Activated CD4-positive, alpha-beta T cell treated with anti-CD3 and anti-CD28 coated beads, Interleukin-2, amount 50 U/mL, for 1 hour (primary cell): ENCODE results near the gene POMC.
"Not testable (repeated sequence)": the region's sequence is repeated elsewhere in the genome, so short reads cannot be mapped to it uniquely, and the experiment has no call there.

Source experiments
- DNase-seq: peaks from one replicate; pipeline ENCODE4 v3.0.0-alpha.2; 2020

Gene POMC

DNA sequence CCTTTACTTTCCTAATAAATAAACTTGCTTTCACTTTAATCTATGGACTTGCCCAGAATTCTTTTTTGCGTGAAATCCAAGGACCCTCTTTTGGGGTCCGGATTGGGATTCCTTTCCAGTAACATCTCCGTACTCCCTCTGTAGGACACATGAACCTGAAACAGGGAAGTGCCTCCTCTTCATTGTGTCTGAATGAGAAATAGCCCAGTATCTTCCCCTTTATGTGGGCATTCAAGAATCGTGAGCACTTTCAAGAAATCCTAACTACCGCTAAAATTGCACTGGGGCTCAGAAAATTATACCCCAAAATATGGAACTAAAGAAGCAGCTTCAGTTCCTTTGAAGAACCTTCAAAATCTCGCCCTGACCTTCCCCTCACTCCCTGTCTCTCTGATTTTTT is 7.8 kb upstream of the POMC start:
- DNase-seq, result no peak

DNA sequence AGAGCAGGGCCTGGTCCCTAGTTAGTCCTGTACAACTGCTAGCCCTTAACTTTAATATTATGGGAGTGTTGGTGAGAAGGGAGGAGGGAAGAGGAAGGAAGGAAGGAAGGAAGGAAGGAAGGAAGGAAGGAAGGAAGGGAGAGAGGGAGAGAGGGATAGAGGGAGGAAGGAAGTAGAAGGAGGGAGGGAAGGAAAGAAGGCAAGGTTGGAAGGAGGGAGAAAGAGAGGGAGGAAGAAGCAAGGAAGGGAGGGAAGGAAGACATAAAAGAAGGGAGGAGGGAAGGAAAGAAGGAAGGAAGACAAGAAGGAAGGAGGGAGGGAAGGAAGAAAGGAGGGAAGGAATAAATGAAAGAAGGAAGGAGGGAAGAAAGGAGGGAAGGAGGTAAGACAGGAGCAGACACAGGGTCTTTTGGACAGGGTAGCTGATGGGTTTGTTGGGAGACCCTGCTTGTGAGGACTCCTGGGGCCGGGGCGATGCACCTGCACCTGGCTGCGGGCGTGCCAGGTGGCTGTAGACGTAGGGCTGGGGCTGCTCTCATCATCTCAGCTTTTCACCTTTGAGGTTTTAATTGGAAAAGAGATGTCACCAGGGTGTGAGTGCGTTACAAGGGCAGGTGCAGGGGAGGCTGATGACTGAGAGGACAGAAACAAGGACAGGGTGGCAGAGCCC is 5.9 kb upstream of the POMC start:
- DNase-seq, result no peak

DNA sequence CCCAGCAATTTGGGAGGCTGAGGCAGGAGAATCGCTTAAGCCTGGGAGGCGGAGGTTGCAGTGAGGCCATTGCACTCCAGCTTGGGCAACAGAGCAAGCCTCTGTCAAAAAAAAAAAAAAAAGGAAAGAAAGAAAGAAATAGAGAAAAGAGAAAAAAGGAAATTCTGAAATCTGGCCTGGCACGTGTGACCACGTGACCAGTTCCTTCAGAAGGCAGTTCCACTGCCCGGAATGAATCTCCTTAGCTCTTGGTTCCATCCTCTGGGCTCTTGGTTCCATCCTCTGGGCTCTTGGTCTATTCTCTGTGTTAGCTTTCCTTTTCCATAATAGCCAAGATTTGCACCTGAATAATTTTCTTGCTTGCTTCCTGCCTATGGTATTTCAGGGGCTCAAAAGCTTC is 5.3 kb upstream of the POMC start:
- DNase-seq, result no peak

DNA sequence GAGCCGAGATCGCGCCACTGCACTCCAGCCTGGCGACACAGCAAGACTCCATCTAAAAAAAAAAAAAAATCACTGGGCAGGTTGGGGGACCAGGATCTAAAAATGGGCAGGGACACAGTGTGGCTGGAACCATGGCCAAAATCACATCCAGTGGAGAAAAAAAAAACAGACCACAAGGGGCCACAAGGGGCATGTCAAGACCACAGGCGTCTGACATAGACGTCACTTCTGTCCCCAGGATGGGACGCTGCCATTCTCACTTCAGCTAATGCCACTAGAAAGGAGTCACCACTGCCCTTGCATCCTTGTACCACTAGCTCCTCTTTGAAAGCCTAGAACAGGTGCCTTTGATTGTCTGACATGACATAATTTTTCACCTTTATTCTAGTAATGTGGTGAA is 2.5 kb upstream of the POMC start:
- no peak for DNase-seq

DNA sequence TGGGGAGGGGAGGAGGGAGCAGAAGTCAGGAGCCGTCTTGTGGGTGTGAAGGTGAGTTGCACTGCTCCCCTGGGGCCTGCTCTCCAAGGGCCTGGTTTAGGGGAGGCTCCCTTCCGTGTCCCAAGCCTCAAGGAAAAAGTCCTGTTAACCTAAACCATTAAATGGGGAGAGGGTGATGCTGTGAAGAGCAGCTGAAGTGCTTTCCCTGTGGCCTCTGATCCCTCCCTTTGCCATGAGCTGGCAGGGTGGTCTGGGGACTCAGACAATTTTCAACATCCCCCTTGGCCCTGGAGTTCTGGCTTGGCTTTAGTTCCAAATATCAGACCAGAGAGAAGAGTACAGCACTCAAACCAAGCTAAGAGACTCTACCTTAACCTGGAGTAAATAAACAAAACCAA is 692 bp upstream of the POMC start:
- DNase-seq, result no peak

DNA sequence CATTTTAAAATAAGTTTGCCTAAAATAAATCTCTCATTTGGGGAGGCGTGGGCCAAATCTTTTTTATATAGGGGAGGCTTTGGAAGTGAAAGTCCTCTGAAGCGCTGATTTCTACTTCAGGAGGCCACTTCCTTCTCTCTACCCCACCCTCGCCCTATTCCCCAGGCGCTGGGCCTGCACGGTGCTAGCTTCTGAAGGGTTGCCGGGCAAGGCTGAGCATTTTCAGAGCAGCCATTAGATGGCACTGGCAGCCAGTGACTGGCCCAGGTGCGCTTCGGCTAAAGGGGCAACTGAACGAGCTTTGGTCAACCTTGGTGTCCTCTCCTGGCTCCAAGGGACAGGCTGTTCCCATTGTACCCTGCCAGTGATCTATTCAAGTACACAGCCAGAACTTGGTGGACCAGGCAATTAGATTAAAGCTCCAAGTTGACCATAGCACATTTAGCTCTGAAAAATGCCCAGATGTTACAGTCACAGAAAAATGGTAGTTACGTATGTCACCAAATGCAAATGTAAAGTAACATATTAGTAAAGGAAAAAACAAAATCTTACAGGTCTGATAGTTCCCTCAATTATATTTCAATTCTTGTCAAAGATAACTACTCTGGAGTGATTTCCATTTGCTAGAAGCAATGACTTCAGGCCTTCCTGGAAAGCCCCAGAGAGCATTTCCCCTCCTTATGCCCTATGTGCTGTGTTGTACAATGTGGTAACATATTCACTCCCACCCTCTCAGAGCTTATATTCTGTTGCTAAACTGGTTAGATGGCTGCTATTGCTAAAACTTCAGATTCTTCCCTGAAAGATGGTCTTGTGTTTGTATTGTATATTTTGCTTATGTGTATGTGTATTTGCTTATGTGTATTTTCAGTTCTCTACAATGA is 2.1 kb downstream of the POMC start:
- peak; percentile 26 for DNase-seq

DNA sequence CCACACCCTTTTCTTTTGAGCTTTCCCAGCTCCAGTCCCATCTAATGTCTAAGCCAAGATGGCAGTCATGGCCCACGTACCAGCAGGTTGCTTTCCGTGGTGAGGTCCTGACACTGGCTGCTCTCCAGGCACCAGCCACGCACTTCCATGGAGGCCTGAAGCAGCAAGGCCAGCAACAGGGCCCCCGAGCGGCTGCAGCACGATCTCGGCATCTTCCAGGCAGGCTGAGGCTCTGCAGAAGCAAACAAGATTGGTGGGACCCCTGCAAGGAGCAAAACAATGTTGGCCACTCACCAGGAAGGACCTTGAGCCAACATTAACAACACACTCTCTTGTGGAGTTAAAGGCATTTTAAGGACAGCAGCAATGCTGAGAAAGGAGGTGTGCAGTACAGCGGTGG is 3.8 kb downstream of the POMC start:
- DNase-seq, result no peak

DNA sequence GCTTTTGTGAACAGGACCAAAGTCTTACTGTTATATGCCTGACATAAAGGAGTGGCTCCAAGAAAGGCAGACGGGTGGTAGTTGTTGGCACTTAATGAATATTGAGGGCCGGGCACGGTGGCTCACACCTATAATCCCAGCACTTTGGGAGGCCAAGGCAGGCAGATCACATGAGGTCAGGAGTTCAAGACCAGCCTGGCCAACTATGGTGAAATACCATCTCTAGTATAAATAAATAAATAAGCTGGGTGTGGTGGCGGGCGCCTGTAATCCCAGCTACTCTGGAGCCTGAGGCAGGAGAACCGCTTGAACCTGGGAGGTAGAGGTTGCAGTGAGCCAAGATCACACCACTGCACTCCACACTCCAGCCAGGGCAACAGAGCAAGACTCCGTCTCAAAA is 6.3 kb downstream of the POMC start:
- not testable (repeated sequence) for DNase-seq

DNA sequence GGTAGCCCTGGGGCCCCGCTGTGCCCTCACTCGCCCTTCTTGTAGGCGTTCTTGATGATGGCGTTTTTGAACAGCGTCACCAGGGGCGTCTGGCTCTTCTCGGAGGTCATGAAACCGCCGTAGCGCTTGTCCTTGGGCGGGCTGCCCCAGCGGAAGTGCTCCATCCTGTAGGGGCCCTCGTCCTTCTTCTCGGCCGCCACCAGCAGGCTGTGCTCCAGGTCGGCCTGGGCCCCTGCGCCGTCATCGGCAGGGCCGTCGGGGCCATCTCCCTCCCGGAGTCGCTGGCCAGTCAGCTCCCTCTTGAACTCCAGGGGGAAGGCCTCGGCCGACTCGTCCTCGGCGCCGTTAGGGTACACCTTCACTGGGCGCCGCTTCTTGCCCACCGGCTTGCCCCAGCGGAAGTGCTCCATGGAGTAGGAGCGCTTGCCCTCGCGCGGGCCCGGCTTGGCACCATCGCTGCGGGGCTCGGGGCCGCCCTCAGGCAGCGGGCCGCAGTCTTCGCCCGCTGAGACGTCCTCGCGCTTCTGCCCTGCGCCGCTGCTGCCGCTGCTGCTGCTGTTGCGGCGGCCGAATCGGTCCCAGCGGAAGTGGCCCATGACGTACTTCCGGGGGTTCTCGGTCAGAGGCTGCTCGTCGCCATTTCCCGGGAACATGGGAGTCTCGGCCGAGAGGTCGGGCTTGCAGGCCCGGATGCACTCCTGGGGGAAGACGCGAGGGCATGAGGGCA is 7.2 kb downstream of the POMC start:
- peak; percentile 53 for DNase-seq

DNA sequence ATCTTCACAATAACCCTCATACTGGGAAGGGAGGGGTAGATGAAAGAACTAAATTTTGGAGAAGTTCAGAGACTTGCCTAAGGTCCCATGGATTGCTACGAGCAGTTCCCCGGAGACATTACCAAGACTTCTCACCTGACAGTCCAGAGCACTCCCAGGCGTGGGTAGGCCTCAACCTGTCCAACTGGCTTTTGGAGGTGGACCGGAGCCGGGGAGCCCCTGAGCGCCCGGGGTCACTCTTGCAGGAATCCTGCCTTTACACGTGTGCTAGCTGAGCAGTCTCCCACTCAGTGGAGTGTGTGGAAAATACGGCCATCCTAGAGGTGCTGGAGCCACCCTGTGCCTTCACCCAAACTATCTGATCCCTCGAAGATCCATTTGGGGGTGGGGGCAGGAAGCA is 8.0 kb downstream of the POMC start:
- DNase-seq, result no peak

DNA sequence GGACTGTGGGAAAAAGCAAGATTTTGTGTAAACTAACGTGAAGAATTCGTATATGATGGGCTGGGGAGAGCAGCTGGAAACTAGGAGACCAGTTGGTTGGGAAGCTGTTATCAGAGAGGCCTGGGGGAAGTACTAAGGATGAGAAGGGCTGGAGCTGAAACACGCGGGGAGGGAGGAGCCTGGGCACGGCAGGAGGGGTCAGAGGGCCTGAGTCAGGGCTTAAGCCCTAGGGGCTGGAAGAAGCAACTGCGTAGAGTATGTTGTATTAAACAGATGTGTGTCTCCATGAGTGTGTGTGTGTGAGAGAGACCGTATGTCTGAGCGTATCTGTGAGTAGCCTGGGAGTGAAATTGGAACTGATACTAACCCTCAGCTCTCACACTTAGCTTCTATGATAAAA is 8.4 kb downstream of the POMC start:
- no peak for DNase-seq

DNA sequence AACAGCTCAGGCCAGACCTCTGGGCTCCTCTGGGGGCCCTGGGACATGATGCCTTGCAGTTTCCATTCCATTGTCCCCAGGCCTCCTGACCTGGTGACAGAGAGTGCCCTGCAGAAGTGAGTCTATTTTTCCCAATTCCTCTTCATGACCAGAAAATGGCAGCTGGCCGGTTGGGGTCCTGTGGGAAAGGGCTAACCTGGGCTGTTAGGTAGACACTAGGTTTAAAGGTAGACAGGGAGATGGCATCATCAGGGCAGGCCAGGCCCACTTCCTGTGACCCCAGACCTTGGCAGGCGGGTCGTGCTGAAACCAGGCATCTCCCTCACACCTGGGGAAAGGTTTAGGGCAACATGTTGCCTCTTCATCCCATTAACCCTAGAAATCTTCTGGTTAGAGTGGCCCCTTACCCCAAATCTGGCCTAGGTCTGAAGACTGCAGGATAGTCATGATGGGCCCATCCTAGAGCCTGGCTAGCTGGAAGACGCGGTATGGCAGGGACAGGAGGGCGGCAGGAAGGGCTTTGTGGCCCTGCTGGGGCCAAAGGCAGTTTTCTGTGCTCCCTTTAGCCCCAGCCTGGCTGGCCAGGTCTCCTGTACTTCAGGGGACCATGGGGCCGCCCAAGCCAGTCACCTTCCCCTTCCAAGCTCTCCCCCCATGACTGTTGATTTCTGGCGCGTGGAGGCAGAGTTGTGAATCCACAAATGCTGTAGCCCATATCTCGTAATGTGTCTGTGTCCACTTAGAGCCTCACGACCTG is 10.1 kb downstream of the POMC start:
- no peak for DNase-seq

DNA sequence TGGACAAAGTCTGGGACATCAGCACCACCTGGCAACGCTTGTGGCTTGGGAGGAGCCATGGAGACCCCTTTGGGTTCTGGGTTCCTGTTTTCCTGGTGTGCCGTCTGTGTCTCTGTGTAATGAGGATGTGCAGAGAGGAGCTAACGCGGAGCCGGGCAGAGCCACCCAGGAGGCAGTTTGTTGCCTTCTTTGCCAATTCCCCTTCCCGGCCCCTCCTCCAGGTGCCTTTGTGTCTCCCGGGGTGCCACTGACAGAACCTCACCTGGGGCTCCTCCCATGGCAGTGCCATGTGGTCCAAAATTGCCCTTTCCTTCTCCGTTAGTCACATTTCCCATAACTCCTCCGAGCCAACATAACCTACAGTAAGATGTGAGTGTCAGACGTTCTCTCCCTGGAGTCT is 13.0 kb downstream of the POMC start:
- no peak for DNase-seq

DNA sequence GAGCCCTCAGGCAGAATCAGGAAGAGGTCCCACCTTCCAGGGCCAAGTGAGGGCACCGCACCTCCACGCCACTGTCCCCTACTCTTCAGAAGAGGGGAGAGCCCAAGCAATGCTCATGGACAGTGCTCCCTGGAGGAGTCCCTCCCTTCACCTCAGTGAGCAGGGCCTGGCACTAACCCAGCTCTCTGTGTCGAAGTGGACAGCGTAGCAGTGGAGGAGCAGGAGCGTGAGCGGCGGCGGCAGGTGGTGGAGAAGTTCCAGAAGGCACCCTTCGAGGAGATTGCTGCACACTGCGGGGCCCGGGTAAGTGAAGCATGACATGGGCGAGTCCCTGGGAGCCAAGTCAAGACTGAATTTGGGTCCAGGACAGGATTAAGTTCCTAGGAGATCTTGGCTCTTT is 16.7 kb downstream of the POMC start:
- DNase-seq, result no peak

DNA sequence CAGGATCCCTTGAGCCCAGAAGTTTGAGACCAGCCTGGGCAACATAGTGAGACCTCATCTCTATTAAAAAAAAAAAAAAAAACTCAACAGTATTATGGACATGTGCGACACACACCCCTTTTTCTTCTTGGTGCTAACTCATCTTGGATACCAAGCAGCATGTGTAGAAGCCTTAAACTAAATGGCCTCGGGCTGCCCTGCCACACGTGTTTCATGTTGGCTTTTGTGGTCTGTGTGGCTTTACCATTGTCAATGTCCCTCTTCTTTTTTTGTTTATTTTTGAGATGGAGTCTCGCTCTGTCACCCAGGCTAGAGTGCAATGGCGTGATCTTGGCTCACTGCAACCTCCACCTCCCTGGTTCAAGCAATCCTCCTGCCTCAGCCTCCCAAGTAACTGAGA is 17.4 kb downstream of the POMC start:
- DNase-seq, result not testable (repeated sequence)

DNA sequence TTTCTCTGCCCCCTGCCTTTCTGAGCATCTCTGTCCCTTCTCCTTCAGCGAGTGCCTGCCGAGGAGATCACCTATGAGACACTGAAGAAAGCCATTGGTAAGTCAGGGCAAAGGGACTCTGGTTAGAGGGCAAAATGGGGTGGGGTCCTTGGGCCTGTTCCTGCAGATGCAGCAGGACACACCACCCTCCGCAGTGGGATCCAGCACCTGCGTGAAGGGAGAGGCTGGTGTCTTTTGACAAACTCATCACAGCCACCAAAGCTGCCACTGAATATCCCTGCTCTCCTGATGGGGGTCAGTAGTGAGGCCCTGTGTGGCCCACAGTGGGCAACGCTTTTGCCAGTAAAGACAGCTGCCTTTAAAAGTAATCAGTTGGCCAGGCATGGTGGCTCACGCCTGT is 18.7 kb downstream of the POMC start:
- no peak for DNase-seq

DNA sequence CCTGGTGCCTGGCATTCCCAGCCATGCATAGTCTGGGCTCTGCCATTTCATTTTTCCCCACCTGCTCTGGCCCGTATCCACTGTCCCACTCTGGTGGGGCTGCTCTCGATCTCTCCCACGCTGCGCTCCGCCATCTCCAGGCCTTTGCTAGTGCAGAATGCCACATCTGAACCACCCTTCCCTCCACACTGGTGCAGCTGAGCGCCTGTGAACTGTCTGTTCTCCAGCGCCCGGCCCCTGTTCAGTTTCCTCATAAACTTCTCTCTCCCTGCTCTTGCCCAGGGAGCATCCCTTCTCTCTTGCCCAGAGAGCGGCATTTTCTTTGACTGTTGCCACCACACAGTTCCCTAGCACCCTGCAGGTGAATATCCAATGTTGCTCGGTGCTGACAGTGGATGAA is 21.5 kb downstream of the POMC start:
- DNase-seq, result no peak

DNA sequence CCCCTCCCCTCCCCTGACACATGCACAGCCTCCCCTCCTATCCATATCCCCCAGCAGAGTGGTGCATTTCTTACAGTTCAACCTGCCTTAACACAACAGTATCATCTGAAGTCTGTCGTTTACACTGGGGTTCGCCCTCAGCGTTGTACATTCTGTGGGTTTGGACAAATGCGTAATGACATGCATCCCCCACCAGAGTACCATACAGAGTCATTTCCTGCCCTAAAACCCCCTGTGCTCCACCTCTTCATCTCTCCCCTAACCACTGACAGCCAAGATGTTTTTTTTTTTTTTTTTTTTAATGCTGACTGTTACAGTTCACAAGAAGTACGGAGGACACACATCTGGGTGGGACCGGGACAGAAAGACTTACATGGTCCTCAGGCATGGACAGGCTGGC is 22.6 kb downstream of the POMC start:
- no peak for DNase-seq

DNA sequence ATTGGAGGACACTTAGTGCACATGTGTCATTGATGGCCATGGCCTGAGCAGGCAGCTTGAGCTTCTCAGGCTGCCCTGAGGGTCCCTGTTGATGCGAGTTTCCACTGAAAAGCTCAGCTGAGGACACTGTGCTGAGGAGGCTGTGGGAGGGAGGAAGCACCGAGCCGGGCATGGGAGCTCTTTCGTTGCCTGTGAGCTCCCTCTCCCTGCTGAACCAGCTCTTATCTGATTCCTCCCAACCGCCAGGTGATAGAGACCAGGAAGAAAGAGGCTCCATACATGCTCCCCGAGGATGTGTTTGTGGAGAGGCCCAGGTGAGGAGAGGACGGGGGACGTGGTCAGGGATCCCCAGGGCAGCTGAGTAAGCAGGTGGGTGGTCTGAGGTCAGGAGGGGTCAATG is 27.3 kb downstream of the POMC start:
- DNase-seq, result no peak

DNA sequence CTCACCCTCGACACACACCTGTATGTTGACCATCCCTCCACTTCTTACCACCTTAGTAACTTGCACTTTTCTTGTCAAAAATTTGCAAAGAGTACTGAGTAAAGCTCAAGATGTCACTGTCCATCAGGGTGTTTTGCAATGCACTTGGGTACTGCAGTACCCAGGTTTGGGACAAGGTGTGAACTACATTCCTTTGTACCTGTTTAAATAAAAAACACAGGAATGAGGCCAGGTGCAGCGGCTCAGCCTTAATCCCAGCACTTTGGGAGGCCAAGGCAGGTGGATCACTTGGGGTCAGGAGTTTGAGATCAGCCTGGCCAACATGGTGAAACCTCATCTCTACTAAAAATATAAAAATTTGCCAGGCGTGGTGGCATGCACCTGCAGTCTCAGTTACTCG is 27.8 kb downstream of the POMC start:
- not testable (repeated sequence) for DNase-seq

DNA sequence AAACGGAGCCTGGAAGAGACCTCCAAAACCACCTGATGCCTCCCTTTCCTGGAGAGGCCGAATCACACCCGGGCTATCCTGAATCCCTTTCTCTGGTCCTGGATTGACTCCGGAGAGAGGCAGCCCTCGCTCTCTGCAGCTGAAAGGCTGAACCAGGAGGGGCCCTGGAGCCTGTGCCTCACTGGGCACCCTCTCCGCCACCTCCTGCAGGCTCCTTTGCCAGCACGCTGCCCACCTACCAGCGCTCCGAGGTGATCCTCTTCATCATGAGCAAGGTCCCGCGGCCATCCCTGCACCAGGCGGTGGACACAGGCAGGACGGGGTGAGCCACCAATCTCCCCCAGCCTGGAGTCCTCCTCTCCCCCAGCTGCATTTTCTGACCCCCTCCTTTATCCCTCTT is 35.7 kb downstream of the POMC start:
- DNase-seq, result no peak

DNA sequence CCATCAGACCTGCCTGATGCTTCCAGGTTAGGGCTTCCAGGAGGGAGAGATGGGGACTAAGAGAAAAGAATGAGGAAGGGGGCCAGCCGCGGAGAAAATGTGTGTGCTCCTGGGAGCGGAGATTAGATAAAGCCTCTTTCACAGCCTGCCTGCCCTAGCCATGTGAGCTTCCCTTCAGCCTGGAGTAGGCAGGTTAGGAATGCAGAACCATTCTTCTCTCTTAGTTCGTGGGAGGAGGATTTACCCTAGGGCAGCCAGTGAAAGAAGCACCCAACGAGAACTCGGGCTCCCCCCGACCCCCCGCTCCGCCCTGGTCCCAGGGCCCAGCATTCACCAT is 36.1 kb downstream of the POMC start:
- DNase-seq, result no peak

DNA sequence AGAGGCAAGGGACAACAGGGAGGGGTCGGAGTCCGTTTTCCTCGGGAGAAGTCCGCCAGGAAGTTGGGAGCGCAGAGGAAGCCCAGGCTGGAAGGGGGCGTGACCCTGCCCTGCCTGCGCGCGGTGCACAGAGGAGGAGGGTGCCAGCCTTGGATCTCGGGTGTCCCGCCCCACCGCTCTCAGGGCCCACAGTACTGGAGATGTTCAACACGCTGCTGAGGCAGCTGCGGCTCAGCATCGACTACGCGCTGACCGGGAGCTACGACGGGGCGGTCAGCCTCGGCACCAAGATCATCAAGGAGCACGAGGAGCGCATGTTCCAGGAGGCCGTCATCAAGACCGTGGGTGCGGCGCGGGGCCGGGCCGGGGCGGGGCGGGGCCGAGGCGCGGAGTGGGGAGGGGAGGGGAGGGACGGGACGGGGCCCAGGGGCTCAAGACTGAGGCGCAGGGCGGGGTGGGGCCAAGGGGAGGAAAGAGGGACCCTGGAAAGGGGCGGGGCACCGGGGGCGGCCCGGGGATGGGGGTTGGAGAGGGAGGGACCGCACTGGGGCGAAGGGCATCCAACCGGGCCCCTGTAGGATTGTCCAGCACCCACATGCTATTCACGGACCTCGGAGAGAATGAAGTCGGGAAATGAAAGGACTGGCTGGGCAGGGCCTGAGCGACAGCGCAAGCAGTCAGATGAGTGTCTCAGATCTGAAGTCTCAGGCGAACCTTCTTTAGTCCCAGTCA is 36.6 kb downstream of the POMC start:
- DNase-seq, result no peak
